WI38 (cell line): ENCODE measurements around the gene CELF4.

Experiments used
- H3K4me3 ChIP-seq: 2 replicates; pipeline ENCODE4 v1.5.1; 2011; ENCODE audit warnings: low read depth, mild to moderate bottlenecking, control low read depth, low read length
- TF ChIP-seq, protein P1 (sequence below): IDR thresholded peaks from 2 replicates; pipeline ENCODE4 v1.5.1; 2012; ENCODE audit warnings: low read depth, mild to moderate bottlenecking, control low read depth, low read length

Gene CELF4

DNA sequence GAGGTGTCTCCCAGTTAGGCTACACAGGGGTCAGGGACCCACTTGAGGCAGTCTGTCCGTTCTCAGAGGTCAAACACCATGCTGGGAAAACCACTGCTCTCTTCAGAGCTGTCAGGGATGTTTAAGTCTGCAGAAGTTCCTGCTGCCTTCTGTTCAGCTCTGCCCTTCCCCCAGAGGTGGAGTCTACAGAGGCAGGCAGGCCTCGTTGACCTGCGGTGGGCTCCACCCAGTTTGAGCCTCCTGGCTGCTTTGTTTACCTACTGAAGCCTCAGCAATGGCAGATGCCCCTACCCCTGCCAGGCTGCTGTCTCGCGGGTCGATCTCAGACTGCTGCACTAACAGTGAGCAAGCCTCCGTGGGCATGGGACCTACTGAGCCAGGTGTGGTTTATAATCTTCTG is 346.3 kb downstream of the CELF4 start:
- no peak overlapping the region for H3K4me3 ChIP-seq
- TF ChIP-seq, protein P1, sequence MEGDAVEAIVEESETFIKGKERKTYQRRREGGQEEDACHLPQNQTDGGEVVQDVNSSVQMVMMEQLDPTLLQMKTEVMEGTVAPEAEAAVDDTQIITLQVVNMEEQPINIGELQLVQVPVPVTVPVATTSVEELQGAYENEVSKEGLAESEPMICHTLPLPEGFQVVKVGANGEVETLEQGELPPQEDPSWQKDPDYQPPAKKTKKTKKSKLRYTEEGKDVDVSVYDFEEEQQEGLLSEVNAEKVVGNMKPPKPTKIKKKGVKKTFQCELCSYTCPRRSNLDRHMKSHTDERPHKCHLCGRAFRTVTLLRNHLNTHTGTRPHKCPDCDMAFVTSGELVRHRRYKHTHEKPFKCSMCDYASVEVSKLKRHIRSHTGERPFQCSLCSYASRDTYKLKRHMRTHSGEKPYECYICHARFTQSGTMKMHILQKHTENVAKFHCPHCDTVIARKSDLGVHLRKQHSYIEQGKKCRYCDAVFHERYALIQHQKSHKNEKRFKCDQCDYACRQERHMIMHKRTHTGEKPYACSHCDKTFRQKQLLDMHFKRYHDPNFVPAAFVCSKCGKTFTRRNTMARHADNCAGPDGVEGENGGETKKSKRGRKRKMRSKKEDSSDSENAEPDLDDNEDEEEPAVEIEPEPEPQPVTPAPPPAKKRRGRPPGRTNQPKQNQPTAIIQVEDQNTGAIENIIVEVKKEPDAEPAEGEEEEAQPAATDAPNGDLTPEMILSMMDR: no peak

DNA sequence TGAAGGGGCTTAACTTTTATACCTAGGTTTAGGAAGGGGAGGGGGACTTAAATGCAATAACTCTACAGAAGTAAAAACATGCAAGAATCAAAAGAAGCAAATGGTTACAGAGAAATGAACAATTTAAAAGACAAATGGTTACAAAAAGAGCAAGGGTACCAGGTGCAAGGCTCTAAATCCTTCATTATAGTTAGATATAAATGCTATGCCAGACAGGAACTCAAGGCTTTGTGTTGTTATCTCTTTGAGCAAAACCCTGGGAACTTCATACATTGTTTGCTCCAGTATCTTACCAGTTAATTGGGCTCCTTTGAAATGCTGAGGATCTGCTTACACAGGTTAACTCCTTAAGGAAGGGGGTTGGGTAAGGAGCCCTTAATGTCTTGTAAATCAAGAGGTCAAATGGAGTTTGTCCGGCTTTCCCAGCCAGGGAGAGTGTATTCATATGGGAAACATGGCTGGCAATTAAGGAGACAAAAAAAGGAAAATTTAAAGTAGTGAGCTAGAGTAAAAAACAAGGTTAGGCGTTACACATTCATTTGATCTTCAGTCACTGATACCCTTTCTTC is 347.5 kb downstream of the CELF4 start:
- H3K4me3 ChIP-seq: no peak overlapping the region
- TF ChIP-seq, protein P1: no peak

DNA sequence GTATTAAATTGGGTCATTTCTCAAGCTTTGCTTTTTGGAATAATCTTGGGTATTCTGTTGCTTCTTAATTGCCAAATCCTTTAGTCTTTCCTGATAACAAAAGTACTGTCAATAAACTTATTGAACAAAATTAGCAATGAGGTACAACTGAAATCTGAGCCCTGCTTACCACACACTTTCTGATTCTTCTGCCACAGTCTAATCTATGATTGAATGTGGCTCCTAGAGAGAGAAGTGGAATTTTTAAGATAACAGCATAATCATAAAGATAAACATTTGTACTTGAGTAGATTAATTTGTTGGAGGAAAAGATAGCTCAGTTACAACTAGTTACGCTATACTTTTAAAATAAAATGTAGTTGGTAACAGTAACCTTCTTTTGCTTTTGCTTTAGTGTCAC is 354.8 kb downstream of the CELF4 start:
- TF ChIP-seq, protein P1: no peak
- H3K4me3 ChIP-seq: no peak overlapping the region

DNA sequence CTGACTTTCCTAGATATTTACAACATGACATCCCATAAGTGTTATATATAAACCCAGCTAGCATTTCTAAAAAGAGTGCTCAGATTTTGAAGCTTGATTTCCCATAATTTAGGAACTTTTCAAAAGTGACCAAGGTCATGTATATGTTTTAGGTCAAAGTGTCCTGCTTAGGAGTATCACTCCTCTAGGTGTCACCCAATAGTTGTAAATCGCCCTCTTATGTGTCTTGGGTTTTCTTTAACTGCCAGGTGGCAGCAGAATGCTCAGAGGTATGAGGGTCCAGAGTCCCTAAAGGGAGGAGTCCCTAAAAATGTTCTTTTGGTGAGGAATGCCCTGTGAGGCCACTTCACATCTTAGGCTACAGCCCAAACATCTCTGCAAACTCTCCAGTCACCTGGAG is 358.3 kb downstream of the CELF4 start:
- no peak overlapping the region for H3K4me3 ChIP-seq
- TF ChIP-seq, protein P1: no peak

DNA sequence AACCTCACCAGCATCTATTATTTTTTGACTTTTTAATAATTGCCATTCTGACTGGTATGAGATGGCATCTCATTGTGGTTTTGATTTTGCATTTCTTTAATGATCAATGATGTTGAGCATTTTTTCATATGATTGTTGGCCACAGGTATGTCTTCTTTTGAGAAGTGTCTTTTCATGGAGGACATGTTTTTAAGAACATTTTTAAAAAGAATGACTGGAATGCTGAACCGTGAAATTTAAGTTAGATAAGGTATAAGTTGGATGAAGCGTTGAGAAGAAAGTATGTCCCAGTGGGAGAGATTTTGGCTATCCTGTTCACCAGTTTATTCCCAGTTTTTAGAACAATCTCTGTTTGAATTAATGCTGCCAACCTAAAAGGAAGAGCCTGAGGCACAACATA is 365.9 kb downstream of the CELF4 start:
- TF ChIP-seq, protein P1: no peak
- H3K4me3 ChIP-seq: no peak overlapping the region
